Posterior cingulate gyrus (tissue), 11 donors: ENCODE data around the gene SLC17A8.
"Not testable (repeated sequence)": the region's sequence is repeated elsewhere in the genome, so short reads cannot be mapped to it uniquely, and the experiment has no call there.

ENCODE experiments used
- DNase-seq, 10 donors: peaks; one replicate each; pipeline versions ENCODE4 v3.0.0 to v3.0.0-alpha.2; 2020 to 2021; ENCODE audit warnings: mixed read lengths in 3 of 10
- intact Hi-C: fragments of 100-400 bp; cut with DNase I; formaldehyde crosslinking; loops from one replicate; pipeline ENCODE4 v1.15.1; 2023

SLC17A8 gene

GRCh38 chr12:100356644-100357223, at the start of gene SLC17A8:
Gene SLC17A8 (plus strand): TSS chr12:100357074. CDS start chr12:100357392, 318 bp downstream.
- peak in 1 of 10 donors; percentile 75 for DNase-seq
- intact Hi-C loops: no loop called here

DNA sequence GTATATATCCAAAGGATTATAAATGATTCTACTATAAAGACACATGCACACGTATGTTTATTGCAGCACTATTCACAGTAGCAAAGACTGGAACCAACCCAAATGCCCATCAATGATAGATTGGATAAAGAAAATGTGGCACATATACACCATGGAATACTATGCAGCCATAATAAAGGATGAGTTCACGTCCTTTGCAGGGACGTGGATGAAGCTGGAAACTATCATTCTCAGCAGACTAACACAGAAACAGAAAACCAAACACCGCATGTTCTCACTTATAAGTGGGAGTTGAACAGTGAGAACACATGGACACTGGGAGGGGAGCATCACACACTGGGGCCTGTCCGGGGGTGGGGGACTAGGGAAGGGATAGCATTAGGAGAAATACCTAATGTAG, 48.7 kb upstream of the SLC17A8 start:
- DNase-seq, intact Hi-C loops: not testable (repeated sequence)

DNA sequence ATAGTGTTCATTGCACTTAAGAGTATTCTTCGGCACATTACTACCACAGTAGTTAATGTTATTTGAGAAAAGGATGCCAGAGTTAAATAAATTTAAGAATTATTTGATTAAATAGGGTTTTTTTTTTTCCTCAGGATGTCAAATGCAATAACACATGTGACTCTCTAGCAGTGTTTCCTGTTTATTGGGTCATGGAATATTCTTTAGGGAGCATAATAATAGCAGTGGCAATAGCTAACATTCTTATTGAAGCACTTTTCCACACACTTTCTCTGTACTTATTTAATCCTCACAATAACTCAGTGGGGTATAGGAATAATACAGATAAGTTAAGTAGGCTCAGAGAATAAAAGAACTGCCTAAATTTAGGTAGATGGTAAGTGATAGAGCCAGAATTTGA, 45.6 kb upstream of the SLC17A8 start:
- DNase-seq: no peak
- intact Hi-C loops: no loop called here

DNA sequence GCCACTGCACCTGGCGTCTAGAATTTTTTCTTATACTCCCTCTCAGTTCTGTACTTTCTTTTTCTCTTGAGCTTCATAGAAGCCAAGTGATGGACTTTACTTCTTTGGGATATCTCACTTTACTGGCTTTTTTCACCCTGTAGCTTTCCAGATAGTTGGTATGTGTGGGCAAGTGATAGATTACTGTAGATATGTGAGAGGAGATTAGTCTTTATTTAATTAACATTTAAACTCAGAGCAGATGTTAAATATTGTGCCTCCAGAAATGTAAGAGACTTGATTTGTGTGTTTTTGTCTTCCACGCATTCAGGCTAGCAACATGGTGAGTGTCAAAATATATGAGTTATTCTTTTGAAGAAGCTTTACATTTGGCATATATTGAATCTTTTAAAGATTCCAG, 39.5 kb upstream of the SLC17A8 start:
- intact Hi-C loops: no loop called here

GRCh38 chr12:100324498-100324897, 32.4 kb upstream of the SLC17A8 start:
- DNase-seq: no peak

More for the DNA sequence above, 39.5 kb upstream of the SLC17A8 start:
- no peak for DNase-seq

GRCh38 chr12:100326208-100326607, 30.7 kb upstream of the SLC17A8 start:
- DNase-seq: no peak
- intact Hi-C loops: no loop called here

More at GRCh38 chr12:100324498-100324897, 32.4 kb upstream of the SLC17A8 start:
- intact Hi-C loops: no loop called here

DNA sequence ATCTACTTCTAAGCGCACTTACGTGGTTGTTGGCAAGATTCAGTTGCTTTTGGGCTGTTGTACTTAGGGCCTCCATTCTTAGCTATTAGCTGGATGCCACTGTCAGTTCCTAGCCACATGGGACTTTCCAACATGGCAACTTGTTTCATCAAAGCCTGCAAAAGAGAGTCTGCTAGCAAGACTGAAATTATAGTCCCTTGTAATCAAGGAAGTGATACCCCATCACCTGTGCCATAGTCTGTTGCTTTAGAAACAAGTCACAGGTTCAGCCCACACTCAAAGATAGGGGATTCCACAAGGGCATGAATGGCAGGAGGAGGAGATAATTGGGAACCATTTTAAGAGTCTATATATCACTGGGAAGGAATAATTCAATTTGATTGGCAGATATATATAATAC, 27.1 kb upstream of the SLC17A8 start:
- intact Hi-C loops: no loop called here
- no peak for DNase-seq

- intact Hi-C loops: no loop called here
- DNase-seq: no peak
Observed at GRCh38 chr12:100331871-100332270, 25.0 kb upstream of the SLC17A8 start.

GRCh38 chr12:100332852-100333251, 24.0 kb upstream of the SLC17A8 start:
- DNase-seq: no peak
- intact Hi-C loops: no loop called here

- intact Hi-C loops: no loop called here
- no peak for DNase-seq
Observed at GRCh38 chr12:100337299-100337698, 19.6 kb upstream of the SLC17A8 start.

GRCh38 chr12:100337727-100338126, 19.1 kb upstream of the SLC17A8 start:
- DNase-seq: no peak
- intact Hi-C loops: no loop called here

- intact Hi-C loops: no loop called here
Observed at GRCh38 chr12:100339071-100339470, 17.8 kb upstream of the SLC17A8 start.

DNA sequence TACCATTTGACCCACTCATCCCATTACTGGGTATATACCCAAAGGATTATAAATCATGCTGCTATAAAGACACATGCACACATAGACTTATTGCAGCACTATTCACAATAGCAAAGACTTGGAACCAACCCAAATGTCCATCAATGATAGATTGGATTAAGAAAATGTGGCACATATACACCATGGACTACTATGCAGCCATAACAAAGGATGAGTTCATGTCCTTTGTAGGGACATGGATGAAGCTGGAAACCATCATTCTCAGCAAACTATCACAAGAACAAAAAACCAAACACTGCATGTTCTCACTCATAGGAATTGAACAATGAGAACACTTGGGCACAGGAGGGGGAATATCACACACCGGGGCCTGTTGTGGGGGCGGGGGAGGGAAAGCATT, 14.0 kb upstream of the SLC17A8 start:
- intact Hi-C loops: loop anchor here (10.0 kb wide), 1 partner anchor 108 kb away; no protein-coding TSS in a partner anchor
- not testable (repeated sequence) for DNase-seq

More at GRCh38 chr12:100339071-100339470, 17.8 kb upstream of the SLC17A8 start:
- no peak for DNase-seq

- intact Hi-C loops: loop anchor here (10.0 kb wide), 1 partner anchor 110 kb away; no protein-coding TSS in a partner anchor
- not testable (repeated sequence) for DNase-seq
Observed at GRCh38 chr12:100344351-100344750, 12.5 kb upstream of the SLC17A8 start.

- intact Hi-C loops: loop anchor here (10.0 kb wide), 1 partner anchor 110 kb away; no protein-coding TSS in a partner anchor
- DNase-seq: no peak
Observed at GRCh38 chr12:100345020-100345767, 11.7 kb upstream of the SLC17A8 start.

- DNase-seq: no peak
- intact Hi-C loops: loop anchor here (10.0 kb wide), 1 partner anchor 112 kb away; no protein-coding TSS in a partner anchor
Observed at GRCh38 chr12:100346660-100347059, 10.2 kb upstream of the SLC17A8 start.

DNA sequence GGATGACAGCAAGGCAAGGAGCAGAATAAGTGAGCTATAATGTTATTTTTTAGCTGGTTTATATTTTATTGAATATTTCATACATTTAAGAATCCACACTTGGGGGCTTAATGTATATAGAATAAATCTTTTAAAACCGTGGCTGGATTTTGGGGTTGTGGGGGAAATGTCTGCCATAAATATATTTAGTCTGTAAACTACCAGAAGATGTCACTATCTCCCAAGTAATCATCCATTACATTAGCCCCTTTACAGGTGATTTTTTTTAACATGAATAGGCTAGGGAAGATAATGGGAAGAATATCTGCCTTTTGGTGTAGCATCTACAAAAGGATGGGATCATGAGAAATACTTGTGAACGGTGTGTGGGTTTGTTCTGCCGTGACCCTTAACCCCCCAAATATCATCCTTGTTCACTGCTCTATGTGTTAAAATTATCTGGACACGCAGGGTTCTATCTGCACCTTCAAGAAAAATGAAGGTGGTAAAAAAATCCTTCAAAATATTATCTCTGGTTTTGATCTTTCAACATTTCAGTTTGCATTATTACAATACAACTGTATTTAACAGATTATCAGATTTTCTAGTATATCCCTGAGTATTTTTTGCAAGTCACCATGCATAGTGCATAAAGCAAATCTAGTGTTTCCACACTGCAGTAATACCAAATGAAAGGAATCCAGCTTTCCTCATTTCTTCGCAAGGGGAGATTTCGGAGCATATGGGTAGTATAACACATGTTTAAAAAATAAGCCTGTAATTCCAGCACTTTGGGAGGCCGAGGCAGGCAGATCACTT, 8.0 kb upstream of the SLC17A8 start:
- no peak for DNase-seq
- intact Hi-C loops: loop anchor here (1.0 to 10.0 kb wide), 3 partner anchors 114 to 392 kb away; no protein-coding TSS in a partner anchor

GRCh38 chr12:100359248-100359647, 2.4 kb downstream of the SLC17A8 start:
- intact Hi-C loops: no loop called here
- DNase-seq: no peak

DNA sequence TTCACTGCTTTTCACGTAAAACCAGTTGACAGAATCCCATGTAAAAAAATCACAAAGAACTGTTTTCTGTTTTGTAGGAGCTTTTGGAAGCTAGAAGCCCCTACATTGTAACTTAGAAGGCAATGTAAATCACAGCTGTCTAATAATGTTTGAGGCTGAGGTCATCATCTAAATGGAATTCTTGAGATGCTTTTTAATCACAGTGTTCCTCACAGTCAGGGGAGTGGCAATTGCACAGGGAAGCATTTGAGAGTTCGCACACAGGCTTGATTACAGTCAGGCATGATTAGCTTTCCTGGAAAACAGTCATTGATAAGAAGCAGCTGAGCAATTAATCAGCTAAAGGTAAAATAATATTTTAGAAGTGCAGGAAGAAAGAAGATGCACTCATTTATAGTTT, 2.9 kb downstream of the SLC17A8 start:
- DNase-seq: no peak
- intact Hi-C loops: no loop called here

DNA sequence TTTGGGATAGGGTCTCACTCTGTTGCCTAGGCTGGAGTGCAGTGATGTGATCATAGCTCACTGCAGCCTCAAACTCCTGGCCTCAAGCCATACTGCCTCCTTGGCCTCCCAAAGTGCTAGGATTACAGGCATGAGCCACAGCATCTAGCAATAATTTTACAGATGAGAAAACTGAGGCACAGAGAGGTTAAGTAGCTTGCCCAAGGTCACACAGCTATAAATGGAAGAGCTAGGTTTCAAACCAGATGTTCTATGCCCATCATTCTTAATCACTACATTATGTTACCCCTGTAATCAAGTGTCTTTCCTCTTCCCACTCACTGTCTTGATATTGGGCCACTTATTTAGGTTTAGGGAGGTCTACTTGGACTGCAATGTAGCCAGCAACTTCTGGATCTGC, 3.6 kb downstream of the SLC17A8 start:
- intact Hi-C loops: no loop called here
- no peak for DNase-seq

- intact Hi-C loops: no loop called here
- no peak for DNase-seq
Observed at GRCh38 chr12:100364324-100364723, 7.5 kb downstream of the SLC17A8 start.
